ENCODE results near the gene MBD3L4.
"Not testable (repeated sequence)": the region's sequence is repeated elsewhere in the genome, so short reads cannot be mapped to it uniquely, and the experiment has no call there.

Gene MBD3L4

GRCh38 chr19:7063764-7064418 lies 23.9 kb upstream of the MBD3L4 start:
- ChIA-PET CTCF (no interaction called here), POLR2A (no interaction called here)
- no peak for DNase-seq (ENCODE audit: low read depth, low spot score)
- TF ChIP-seq CTCF (IDR thresholded peaks at IDR 0.05; ENCODE audit: insufficient read depth, low read length, missing control alignments) = no peak
- no peak overlapping the region for H3K4me3 ChIP-seq (ENCODE audit: low read depth, low read length)

DNA sequence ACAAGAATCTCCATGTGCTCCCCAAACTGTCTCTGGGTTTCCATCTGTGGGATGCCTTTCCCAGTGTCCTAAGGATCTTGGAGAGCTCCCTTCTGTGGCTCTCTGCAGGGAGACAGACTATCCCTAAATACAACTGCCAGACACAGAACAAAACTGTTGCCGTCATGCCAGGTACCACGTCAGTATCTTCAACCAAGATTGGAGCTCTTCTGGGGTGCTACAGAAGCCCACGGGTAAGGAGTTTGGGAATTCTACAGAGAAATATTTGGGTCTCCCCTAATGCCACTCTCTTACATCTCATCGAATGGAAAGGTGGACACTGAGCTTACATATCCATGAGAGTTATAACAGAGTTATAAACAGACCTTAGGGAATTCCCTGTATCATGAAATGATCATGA lies 23.4 kb upstream of the MBD3L4 start:
- ChIA-PET POLR2A (no interaction called here), CTCF (no interaction called here)
- DNase-seq (ENCODE audit: low read depth, low spot score) = no peak
- no peak overlapping the region for H3K4me3 ChIP-seq (ENCODE audit: low read depth, low read length)
- TF ChIP-seq CTCF (IDR thresholded peaks at IDR 0.05; ENCODE audit: insufficient read depth, low read length, missing control alignments) = no peak

GRCh38 chr19:7059977-7060376 lies 20.0 kb upstream of the MBD3L4 start:
- POLR2A ChIA-PET; CTCF ChIA-PET; DNase-seq (ENCODE audit: low read depth, low spot score); H3K4me3 ChIP-seq (ENCODE audit: low read depth, low read length): not testable (repeated sequence)

GRCh38 chr19:7058576-7058975 lies 18.6 kb upstream of the MBD3L4 start, which contains the start of gene MBD3L3:
Gene MBD3L3 (minus strand): TSS chr19:7058676. CDS start chr19:7058605, 71 bp downstream.
- CTCF ChIA-PET; POLR2A ChIA-PET; H3K4me3 ChIP-seq (ENCODE audit: low read depth, low read length); DNase-seq (ENCODE audit: low read depth, low spot score): not testable (repeated sequence)

- POLR2A ChIA-PET; DNase-seq (ENCODE audit: low read depth, low spot score); CTCF ChIA-PET; H3K4me3 ChIP-seq (ENCODE audit: low read depth, low read length): not testable (repeated sequence)
These were observed 16.4 kb upstream of the MBD3L4 start for GRCh38 chr19:7056371-7056770.

- DNase-seq (ENCODE audit: low read depth, low spot score); H3K4me3 ChIP-seq (ENCODE audit: low read depth, low read length); CTCF ChIA-PET; POLR2A ChIA-PET: not testable (repeated sequence)
These were observed 15.7 kb upstream of the MBD3L4 start for GRCh38 chr19:7055679-7056078.

DNA sequence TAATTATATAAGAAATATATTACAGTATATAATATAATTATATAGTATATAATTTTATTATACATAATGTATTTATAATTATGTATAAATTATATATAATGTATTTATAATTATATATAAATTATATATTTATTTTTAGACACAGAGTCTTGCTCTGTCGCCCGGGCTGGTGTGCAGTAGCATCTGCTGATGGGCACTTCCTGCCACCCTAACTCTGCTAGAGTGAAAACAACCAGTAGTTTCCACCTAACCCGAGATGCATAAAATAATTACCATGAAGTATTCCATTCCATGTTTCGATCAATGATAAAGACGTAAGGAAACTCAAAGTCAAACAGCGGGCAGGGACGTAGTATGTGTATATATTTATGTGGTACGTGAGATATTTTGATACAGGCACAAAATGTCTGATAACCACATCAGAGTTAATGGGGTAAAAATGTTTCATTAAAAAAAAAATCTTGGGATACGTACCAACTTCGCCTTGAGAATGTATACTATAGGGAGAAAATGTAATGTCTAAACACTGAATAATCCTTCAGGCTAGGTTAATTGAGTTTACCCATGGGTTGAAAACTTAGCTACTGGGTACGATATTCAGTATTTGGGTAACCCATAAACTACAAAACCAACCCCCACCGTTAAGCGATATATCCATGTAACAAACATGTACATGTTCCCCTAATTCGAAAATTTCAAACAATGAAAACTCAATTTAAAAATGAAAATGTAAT lies 14.8 kb upstream of the MBD3L4 start:
- DNase-seq (ENCODE audit: low read depth, low spot score); POLR2A ChIA-PET; H3K4me3 ChIP-seq (ENCODE audit: low read depth, low read length); CTCF ChIA-PET: not testable (repeated sequence)

DNA sequence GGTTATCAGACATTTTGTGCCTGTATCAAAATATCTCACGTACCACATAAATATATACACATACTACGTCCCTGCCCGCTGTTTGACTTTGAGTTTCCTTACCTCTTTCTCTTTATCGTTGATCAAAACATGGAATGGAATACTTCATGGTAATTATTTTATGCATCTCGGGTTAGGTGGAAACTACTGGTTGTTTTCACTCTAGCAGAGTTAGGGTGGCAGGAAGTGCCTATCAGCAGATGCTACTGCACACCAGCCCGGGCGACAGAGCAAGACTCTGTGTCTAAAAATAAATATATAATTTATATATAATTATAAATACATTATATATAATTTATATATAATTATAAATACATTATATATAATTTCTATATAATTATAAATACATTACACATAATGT lies 12.9 kb upstream of the MBD3L4 start:
- H3K4me3 ChIP-seq (ENCODE audit: low read depth, low read length); CTCF ChIA-PET; POLR2A ChIA-PET; DNase-seq (ENCODE audit: low read depth, low spot score): not testable (repeated sequence)

GRCh38 chr19:7051421-7051820 lies 11.4 kb upstream of the MBD3L4 start:
- DNase-seq (ENCODE audit: low read depth, low spot score); H3K4me3 ChIP-seq (ENCODE audit: low read depth, low read length); CTCF ChIA-PET; POLR2A ChIA-PET: not testable (repeated sequence)

DNA sequence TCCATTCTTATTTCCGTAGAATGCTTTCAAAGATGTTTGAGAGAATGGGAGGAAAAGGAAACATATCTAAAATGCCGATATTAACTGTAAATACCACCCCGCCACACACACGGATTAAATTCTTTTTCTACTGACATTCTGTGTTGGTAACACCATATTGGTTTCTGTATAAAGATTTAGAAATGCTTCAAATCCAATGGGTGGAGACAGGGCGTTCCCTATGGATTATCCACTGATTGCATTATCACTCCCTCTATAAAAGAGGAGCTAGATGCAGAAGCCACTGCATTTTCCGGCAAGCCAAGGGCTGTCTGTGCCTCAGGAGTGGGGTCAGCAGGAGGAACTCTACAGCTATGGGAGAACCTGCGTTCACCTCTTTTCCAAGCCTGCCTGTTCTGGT lies 9.0 kb upstream of the MBD3L4 start, which contains the start of gene MBD3L2:
MBD3L2 (plus strand) TSS at position 301 of the 400 bp plus-strand sequence; CDS start at position 354, 53 bp downstream.
- POLR2A ChIA-PET; DNase-seq (ENCODE audit: low read depth, low spot score); CTCF ChIA-PET; H3K4me3 ChIP-seq (ENCODE audit: low read depth, low read length): not testable (repeated sequence)

DNA sequence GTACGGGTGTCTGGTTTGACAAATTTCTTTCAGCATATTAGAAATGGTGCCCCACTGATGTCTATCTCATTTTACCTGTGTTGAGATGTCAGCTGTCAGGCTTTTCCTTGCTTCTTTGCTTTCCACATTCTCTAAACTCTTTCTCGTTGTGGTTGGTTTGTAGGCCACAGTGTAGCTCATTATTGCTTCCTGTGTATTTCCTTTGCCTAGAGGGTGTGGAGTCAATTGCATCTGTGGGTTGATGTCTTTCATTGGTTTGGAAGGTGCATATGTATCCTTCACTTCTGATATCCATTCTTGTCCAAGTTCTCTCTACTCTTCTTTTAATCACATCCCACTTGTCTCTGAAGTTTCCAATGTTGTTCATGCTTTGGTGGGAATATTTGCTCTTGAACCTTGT lies 1.6 kb upstream of the MBD3L4 start:
- CTCF ChIA-PET; H3K4me3 ChIP-seq (ENCODE audit: low read depth, low read length); POLR2A ChIA-PET: not testable (repeated sequence)

GRCh38 chr19:7030278-7030677 lies 9.7 kb downstream of the MBD3L4 start, which contains the start of gene MBD3L5:
Gene MBD3L5 (plus strand): TSS chr19:7030578. CDS start chr19:7030612, 34 bp downstream.
- H3K4me3 ChIP-seq (ENCODE audit: low read depth, low read length); DNase-seq (ENCODE audit: low read depth, low spot score); CTCF ChIA-PET; POLR2A ChIA-PET: not testable (repeated sequence)

More for the DNA sequence above, 1.6 kb upstream of the MBD3L4 start:
- DNase-seq (ENCODE audit: low read depth, low spot score) = not testable (repeated sequence)

DNA sequence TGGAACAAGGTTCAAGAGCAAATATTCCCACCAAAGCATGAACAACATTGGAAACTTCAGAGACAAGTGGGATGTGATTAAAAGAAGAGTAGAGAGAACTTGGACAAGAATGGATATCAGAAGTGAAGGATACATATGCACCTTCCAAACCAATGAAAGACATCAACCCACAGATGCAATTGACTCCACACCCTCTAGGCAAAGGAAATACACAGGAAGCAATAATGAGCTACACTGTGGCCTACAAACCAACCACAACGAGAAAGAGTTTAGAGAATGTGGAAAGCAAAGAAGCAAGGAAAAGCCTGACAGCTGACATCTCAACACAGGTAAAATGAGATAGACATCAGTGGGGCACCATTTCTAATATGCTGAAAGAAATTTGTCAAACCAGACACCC lies 11.2 kb downstream of the MBD3L4 start:
- CTCF ChIA-PET; H3K4me3 ChIP-seq (ENCODE audit: low read depth, low read length); POLR2A ChIA-PET; DNase-seq (ENCODE audit: low read depth, low spot score): not testable (repeated sequence)

DNA sequence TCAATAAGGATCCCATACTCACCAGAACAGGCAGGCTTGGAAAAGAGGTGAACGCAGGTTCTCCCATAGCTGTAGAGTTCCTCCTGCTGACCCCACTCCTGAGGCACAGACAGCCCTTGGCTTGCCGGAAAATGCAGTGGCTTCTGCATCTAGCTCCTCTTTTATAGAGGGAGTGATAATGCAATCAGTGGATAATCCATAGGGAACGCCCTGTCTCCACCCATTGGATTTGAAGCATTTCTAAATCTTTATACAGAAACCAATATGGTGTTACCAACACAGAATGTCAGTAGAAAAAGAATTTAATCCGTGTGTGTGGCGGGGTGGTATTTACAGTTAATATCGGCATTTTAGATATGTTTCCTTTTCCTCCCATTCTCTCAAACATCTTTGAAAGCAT lies 18.6 kb downstream of the MBD3L4 start, which contains the start of gene MBD3L2B:
MBD3L2B (minus strand) TSS at position 101 of the 400 bp plus-strand sequence; CDS start at position 67, 34 bp downstream.
- DNase-seq (ENCODE audit: low read depth, low spot score); H3K4me3 ChIP-seq (ENCODE audit: low read depth, low read length); POLR2A ChIA-PET; CTCF ChIA-PET: not testable (repeated sequence)

Data from AG04449 (cell line).